ENCODE results near the gene PLCB4.

GRCh38 chr20:9244811-9245210 lies 175.9 kb downstream of the PLCB4 start:
- TF ChIP-seq, protein P1, sequence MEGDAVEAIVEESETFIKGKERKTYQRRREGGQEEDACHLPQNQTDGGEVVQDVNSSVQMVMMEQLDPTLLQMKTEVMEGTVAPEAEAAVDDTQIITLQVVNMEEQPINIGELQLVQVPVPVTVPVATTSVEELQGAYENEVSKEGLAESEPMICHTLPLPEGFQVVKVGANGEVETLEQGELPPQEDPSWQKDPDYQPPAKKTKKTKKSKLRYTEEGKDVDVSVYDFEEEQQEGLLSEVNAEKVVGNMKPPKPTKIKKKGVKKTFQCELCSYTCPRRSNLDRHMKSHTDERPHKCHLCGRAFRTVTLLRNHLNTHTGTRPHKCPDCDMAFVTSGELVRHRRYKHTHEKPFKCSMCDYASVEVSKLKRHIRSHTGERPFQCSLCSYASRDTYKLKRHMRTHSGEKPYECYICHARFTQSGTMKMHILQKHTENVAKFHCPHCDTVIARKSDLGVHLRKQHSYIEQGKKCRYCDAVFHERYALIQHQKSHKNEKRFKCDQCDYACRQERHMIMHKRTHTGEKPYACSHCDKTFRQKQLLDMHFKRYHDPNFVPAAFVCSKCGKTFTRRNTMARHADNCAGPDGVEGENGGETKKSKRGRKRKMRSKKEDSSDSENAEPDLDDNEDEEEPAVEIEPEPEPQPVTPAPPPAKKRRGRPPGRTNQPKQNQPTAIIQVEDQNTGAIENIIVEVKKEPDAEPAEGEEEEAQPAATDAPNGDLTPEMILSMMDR (IDR thresholded peaks at IDR 0.05; ENCODE audit: insufficient read depth, low read length) = no peak
- TF ChIP-seq POLR2AphosphoS5 (IDR thresholded peaks at IDR 0.05; ENCODE audit: low read depth) = no peak
